ENCODE data around the gene RASIP1.
"Not testable (repeated sequence)": the region's sequence is repeated elsewhere in the genome, so short reads cannot be mapped to it uniquely, and the experiment has no call there.

Gene RASIP1

GRCh38 chr19:48772503-48772953, 32.1 kb upstream of the RASIP1 start:
- no peak for TF ChIP-seq CTCF (IDR thresholded peaks at IDR 0.05; ENCODE audit: extremely low read depth, missing control alignments)
- DNase-seq (ENCODE audit: low spot score) = no peak

GRCh38 chr19:48770734-48771472, 30.5 kb upstream of the RASIP1 start:
- no peak for TF ChIP-seq CTCF (IDR thresholded peaks at IDR 0.05; ENCODE audit: extremely low read depth, missing control alignments)
- DNase-seq (ENCODE audit: low spot score) = no peak

DNA sequence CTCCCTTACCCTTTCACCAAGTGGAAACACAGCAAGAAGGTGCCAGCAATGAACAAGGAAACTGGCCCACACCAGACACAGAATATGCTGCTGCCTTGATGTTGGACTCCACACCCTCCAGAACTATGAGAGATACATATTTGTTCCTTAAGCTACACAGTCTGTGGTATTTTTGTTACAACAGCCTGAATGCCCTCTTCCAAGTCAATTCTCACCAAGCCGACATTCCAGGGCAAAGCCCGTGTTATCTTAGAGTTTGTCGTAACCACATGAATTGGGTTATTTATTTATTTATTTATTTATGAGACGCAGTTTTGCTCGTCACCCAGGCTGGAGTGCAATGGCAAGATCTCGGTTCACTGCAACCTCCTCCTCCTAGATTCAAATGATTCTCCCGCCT, 29.9 kb upstream of the RASIP1 start:
- no peak for DNase-seq (ENCODE audit: low spot score)
- TF ChIP-seq CTCF (IDR thresholded peaks at IDR 0.05; ENCODE audit: extremely low read depth, missing control alignments) = no peak

- no peak for DNase-seq (ENCODE audit: low spot score)
- no peak for TF ChIP-seq CTCF (IDR thresholded peaks at IDR 0.05; ENCODE audit: extremely low read depth, missing control alignments)
Observed at GRCh38 chr19:48768994-48769713, 28.7 kb upstream of the RASIP1 start.

DNA sequence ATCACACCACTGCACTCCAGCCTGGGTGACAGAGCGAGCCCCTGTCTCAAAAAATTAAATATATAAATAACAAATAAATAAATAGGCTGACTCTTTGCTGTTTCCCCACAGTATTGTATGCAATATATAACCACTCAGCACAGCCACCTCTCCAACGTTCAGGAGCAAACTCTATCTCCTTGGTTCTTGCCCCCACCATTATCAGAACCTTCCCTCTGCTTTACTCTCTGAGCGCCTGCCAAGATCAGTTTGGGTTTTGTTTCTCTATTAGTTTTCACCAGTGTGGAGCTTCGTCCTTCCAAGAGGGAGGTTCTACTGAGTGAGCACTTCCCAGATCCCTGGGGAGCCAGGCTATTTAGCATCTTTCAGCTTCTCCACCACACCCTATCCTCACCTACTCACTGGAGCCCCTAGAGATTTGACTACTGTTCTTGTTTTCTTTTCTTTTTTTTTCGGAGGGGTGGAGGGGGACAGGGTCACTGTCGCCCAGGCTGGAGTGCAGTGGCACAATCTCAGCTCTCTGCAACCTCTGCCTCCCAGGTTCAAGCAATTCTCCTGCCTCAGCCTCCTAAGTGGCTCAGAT, 27.9 kb upstream of the RASIP1 start:
- DNase-seq (ENCODE audit: low spot score) = not testable (repeated sequence)

DNA sequence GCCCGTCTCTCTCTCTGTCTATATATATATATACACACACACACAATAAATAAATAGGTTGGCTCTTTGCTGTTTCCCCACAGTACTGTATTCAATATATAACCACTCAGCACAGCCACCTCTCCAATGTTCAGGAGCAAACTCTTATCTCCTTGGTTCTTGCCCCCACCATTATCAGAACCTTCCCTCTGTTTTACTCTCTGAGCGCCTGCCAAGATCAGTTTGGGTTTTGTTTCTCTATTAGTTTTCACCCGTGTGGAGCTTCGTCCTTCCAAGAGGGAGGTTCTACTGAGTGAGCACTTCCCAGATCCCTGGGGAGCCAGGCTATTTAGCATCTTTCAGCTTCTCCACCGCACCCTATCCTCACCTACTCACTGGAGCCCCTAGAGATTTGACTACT, 25.4 kb upstream of the RASIP1 start:
- not testable (repeated sequence) for DNase-seq (ENCODE audit: low spot score)

GRCh38 chr19:48760504-48761205, 20.2 kb upstream of the RASIP1 start:
- no peak for TF ChIP-seq CTCF (IDR thresholded peaks at IDR 0.05; ENCODE audit: extremely low read depth, missing control alignments)
- no peak for DNase-seq (ENCODE audit: low spot score)

- DNase-seq (ENCODE audit: low spot score) = no peak
- TF ChIP-seq CTCF (IDR thresholded peaks at IDR 0.05; ENCODE audit: extremely low read depth, missing control alignments) = no peak
Observed at GRCh38 chr19:48757741-48758144, 17.3 kb upstream of the RASIP1 start.
